Lower lobe of right lung (tissue), 2 donors: ENCODE measurements around the gene TTC8. TPM values are rescaled to one million over a fixed set of nuclear protein-coding genes. Genes with fewer than 3 reads are reported as not detected.

Source experiments
- ATAC-seq, 2 donors: fragments of 200-7000 bp; cut with Tn5 transposase; one replicate each; pipeline ENCODE4 v1.9.1; 2020 to 2022; ENCODE audit warnings: mild to moderate bottlenecking in 2 of 2, moderate library complexity in 2 of 2
- DNase-seq: peaks from one replicate; pipeline ENCODE4 v3.0.0-alpha.2; 2020
- H3K27ac ChIP-seq: fragments of 200-600 bp; one replicate; pipeline ENCODE4 v1.8.0; 2022
- H3K27me3 ChIP-seq: fragments of 200-600 bp; one replicate; pipeline ENCODE4 v1.8.0; 2022; ENCODE audit warnings: low read depth
- H3K36me3 ChIP-seq: fragments of 200-600 bp; one replicate; pipeline ENCODE4 v1.8.0; 2022; ENCODE audit warnings: mild to moderate bottlenecking
- H3K4me1 ChIP-seq: fragments of 200-600 bp; one replicate; pipeline ENCODE4 v1.8.0; 2022
- H3K4me3 ChIP-seq: fragments of 200-600 bp; one replicate; pipeline ENCODE4 v1.8.0; 2022; ENCODE audit warnings: mild to moderate bottlenecking
- H3K9me3 ChIP-seq: fragments of 200-600 bp; one replicate; pipeline ENCODE4 v1.8.0; 2022
- CTCF ChIP-seq: fragments of 200-600 bp; IDR thresholded peaks from one replicate; pipeline ENCODE4 v1.8.0; 2022; ENCODE audit warnings: antibody characterized with exemption, mild to moderate bottlenecking
- intact Hi-C: fragments of 100-400 bp; cut with DNase I; formaldehyde crosslinking; loops from one replicate; pipeline ENCODE4 v1.11.0; 2022
- total RNA-seq: library from RNA; stranded (reverse); fragmentation: NEBNext Ultra II Directional; extraction: Animal tissue kit (Norgen Biotek cat#: 25700); gene quantifications from one replicate; pipeline ENCODE4 v1.2.1, GENCODE V29; 2021
- donor health status: DM: no; HTN: yes; CAD: no; lungs with severe emphysema.

Gene TTC8
- total RNA-seq, 1 donor from 2014 or later: 12.1 TPM

DNA sequence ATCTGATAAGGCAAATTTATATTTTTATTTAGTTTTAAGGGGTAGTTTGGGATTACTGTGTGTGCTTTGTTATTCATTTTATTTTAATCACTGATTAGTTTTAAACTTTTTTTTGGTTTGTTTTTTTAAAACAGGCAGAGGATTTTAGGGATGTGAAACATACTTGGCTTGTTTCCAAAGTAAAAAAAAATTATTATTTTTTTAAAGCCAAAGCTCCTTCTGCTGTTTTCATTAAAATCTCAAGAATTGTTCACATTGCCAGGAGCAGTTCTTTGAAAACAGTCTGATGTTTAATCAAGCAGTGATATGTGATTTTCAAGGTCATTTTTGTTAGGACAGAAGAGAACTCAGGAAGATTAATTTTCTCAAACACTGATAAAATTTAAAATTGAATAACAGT lies 11.2 kb downstream of the TTC8 start:
- Histone ChIP-seq H3K4me1 (peaks cover 11% of the 10 kb centered on the region), H3K9me3 (no peaks in the 10 kb centered on the region), H3K27me3 (no peaks in the 10 kb centered on the region), H3K4me3 (no peak overlapping the region), H3K36me3 (peaks cover under 1% of the 10 kb centered on the region), H3K27ac (no peak overlapping the region)
- intact Hi-C loops: no loop called here
- no peak for TF ChIP-seq CTCF
- ATAC-seq: no peak
- DNase-seq: no peak

DNA sequence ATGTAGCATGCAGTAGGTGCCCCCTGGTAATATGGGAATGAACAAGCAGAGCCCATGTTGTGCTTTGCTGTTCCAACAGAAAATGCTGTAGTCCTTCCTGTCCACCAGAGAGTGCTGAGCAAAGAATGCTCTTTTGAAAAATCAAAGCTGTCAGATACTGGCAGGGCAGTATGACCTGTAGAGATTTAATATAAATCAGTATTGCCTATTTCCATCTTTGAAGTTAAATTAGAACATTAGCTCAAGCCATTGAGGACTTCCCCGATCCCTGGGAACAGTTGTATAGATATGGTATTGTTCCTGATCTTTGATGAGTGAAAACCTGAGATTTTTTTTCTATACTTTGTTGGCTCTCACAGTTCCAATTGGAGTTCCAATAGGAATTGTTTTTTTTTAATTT lies 13.0 kb downstream of the TTC8 start:
- Histone ChIP-seq H3K4me1 (peaks cover 11% of the 10 kb centered on the region), H3K27me3 (no peaks in the 10 kb centered on the region), H3K9me3 (no peaks in the 10 kb centered on the region), H3K4me3 (no peak overlapping the region), H3K36me3 (peaks cover 10% of the 10 kb centered on the region), H3K27ac (no peak overlapping the region)
- intact Hi-C loops: no loop called here
- no peak for TF ChIP-seq CTCF
- no peak for DNase-seq
- ATAC-seq: no peak

- no peak overlapping the region for H3K27ac ChIP-seq
- intact Hi-C loops: no loop called here
Observed at GRCh38 chr14:88838015-88838414, 13.6 kb downstream of the TTC8 start.

GRCh38 chr14:88840926-88841325 lies 16.5 kb downstream of the TTC8 start:
- peaks cover 10% of the 10 kb centered on the region for H3K36me3 ChIP-seq
- no peaks in the 10 kb centered on the region for H3K4me1 ChIP-seq
- H3K27ac ChIP-seq: no peak overlapping the region
- no peaks in the 10 kb centered on the region for H3K27me3 ChIP-seq
- H3K9me3 ChIP-seq: no peaks in the 10 kb centered on the region
- intact Hi-C loops: no loop called here
- no peak for DNase-seq
- no peak for ATAC-seq
- H3K4me3 ChIP-seq: no peak overlapping the region
- no peak for TF ChIP-seq CTCF

More at GRCh38 chr14:88838015-88838414, 13.6 kb downstream of the TTC8 start:
- TF ChIP-seq CTCF: no peak
- H3K27me3 ChIP-seq: no peaks in the 10 kb centered on the region
- ATAC-seq (no peak), DNase-seq (no peak)
- H3K4me1 ChIP-seq: peaks cover 11% of the 10 kb centered on the region
- H3K4me3 ChIP-seq: no peak overlapping the region
- no peaks in the 10 kb centered on the region for H3K9me3 ChIP-seq
- H3K36me3 ChIP-seq: peaks cover 10% of the 10 kb centered on the region

DNA sequence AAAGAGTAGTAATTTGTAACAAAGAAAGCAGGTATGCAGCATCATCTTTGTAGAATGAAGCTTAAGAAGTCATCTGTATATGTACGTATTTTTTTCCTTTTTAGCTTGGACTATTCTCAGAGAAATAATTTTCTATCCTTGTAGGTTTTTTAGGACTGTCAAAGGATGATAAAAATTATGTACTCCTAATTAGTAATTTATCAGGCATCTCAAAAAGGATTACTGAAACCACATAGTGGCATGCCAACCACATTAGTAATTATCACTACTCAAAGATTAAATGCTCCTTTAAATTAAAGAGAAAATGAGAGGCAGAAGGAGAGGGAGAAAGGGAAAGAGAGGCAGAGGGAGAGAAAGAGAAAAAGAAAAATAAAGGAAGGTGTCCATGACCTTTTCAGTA lies 17.3 kb downstream of the TTC8 start:
- H3K9me3 ChIP-seq: no peaks in the 10 kb centered on the region
- no peaks in the 10 kb centered on the region for H3K4me1 ChIP-seq
- no peak for DNase-seq
- no peak overlapping the region for H3K27ac ChIP-seq
- ATAC-seq: no peak
- H3K4me3 ChIP-seq: no peak overlapping the region
- intact Hi-C loops: no loop called here
- no peaks in the 10 kb centered on the region for H3K27me3 ChIP-seq
- peaks cover 10% of the 10 kb centered on the region for H3K36me3 ChIP-seq
- no peak for TF ChIP-seq CTCF

- Histone ChIP-seq H3K4me3 (no peak overlapping the region), H3K27me3 (no peaks in the 10 kb centered on the region), H3K9me3 (no peaks in the 10 kb centered on the region), H3K4me1 (no peaks in the 10 kb centered on the region), H3K27ac (no peak overlapping the region), H3K36me3 (peaks cover 10% of the 10 kb centered on the region)
- ATAC-seq (no peak), DNase-seq (no peak)
- intact Hi-C loops: no loop called here
- no peak for TF ChIP-seq CTCF
Observed at GRCh38 chr14:88842414-88842813, 18.0 kb downstream of the TTC8 start.
